Epithelial cell of proximal tubule (primary cell): ENCODE results near the gene GUCD1. TPM values are rescaled to one million over a fixed set of nuclear protein-coding genes. Genes with fewer than 3 reads are reported as not detected.

Experiments used
- DNase-seq: peaks from one replicate; pipeline ENCODE4 v3.0.0-alpha.2; 2011; ENCODE audit warnings: low read depth
- H3K4me3 ChIP-seq: 2 replicates; pipeline ENCODE4 v1.5.1; 2011; ENCODE audit warnings: low read depth, mild to moderate bottlenecking, low read length
- total RNA-seq: library from RNA; depleted of rRNA; stranded (reverse); fragments of >200 nt; gene quantifications from 2 replicates; pipeline ENCODE4 v1.2.3, GENCODE V29; 2015
- TF ChIP-seq, protein P1 (sequence below): conservative IDR thresholded peaks from 2 replicates; pipeline ENCODE4 v1.5.1; 2012; ENCODE audit warnings: low read depth, mild to moderate bottlenecking, low read length

Gene GUCD1
- total RNA-seq, 1 donor from 2014 or later, result 102 TPM

DNA sequence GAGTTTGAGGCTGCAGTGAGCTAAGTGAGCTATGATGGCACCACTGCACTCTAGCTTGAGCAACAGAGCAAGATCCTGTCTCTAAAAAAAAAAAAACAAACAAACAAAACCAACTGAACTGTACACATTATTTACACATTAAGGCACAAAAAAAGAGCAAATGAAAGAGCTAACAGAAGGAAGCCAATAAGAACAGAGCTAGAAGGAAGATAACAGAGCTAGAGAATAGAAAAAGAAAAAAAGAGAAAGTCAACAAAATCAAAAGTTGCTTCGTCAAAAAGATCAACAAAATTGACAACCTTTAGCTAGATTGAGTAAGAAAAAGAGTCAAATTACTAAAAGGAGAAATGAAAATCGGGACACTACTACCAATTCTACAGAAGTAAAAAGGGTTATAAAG is 25.0 kb downstream of the GUCD1 start:
- H3K4me3 ChIP-seq, result no peak overlapping the region
- TF ChIP-seq, protein P1, sequence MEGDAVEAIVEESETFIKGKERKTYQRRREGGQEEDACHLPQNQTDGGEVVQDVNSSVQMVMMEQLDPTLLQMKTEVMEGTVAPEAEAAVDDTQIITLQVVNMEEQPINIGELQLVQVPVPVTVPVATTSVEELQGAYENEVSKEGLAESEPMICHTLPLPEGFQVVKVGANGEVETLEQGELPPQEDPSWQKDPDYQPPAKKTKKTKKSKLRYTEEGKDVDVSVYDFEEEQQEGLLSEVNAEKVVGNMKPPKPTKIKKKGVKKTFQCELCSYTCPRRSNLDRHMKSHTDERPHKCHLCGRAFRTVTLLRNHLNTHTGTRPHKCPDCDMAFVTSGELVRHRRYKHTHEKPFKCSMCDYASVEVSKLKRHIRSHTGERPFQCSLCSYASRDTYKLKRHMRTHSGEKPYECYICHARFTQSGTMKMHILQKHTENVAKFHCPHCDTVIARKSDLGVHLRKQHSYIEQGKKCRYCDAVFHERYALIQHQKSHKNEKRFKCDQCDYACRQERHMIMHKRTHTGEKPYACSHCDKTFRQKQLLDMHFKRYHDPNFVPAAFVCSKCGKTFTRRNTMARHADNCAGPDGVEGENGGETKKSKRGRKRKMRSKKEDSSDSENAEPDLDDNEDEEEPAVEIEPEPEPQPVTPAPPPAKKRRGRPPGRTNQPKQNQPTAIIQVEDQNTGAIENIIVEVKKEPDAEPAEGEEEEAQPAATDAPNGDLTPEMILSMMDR, result no peak
- DNase-seq, result no peak

- TF ChIP-seq, protein P1, result no peak
- DNase-seq, result no peak
- no peak overlapping the region for H3K4me3 ChIP-seq
Observed at GRCh38 chr22:24526191-24526590, 28.7 kb downstream of the GUCD1 start.

GRCh38 chr22:24525416-24526037 is 29.4 kb downstream of the GUCD1 start:
- TF ChIP-seq, protein P1, result peak; percentile 93
- DNase-seq, result no peak
- no peak overlapping the region for H3K4me3 ChIP-seq

GRCh38 chr22:24523873-24524272 is 31.1 kb downstream of the GUCD1 start:
- H3K4me3 ChIP-seq, result no peak overlapping the region
- DNase-seq, result no peak
- TF ChIP-seq, protein P1, result no peak

DNA sequence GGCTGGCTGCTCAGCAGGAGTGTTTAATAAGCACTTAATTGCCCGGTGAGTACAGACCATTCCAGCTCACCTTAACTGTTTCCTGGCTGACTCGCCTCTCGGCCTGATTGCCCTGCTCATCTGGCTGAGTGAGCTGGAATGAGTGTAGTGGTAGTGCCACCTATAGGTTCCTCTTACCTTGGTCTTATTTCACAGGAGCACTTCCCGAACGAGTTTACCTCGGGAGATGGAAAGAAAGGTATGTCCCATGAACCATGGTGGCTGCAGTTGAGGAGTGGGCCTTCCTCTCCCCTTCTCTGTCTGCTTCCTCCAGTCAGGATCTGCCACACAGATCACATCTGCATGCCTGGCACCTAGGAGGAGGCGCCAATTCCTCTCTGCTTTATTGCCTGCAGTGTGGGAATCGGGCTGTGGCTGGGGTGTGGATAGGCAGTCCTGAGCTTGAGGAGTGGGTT is 33.1 kb downstream of the GUCD1 start:
- TF ChIP-seq, protein P1, result peak; percentile 82
- peak overlapping the region; percentile 8 for H3K4me3 ChIP-seq
- peak; percentile 63 for DNase-seq

DNA sequence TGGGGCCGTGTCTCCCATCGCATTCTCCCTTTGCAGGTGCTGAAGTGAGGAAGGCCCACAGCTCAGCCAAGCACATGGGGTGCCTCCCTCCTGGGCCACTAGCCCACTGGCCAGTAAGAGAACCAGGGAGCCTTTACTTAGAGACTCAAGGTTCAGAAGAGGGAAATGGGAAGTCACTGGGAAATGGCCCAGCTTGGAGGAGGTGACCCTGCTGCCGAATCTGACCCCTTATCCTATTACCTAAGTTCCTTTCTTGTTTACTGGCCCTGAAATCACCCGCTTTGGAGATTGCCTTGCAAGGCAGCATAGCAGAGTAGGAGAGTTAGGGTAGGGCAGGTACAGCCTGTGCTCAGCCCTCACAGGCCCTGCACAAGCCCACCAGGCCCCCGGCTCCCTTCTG is 35.4 kb downstream of the GUCD1 start:
- no peak for DNase-seq
- H3K4me3 ChIP-seq, result no peak overlapping the region
- TF ChIP-seq, protein P1, result no peak
